Fibroblast of lung (primary cell): Measurements from ENCODE around the gene XK. TPM values are rescaled to one million over a fixed set of nuclear protein-coding genes. Genes with fewer than 3 reads are reported as not detected.

ENCODE experiments used
- DNase-seq, 2 donors: peaks; one replicate each; pipeline versions ENCODE4 v3.0.0 to v3.0.0-alpha.2; 2010; ENCODE audit warnings: low read depth in 2 of 2
- H2AFZ ChIP-seq: 2 replicates; pipeline ENCODE4 v1.5.1; 2012; ENCODE audit warnings: low read length, control low read depth, inconsistent platforms
- H3K27ac ChIP-seq: 2 replicates; pipeline ENCODE4 v1.5.1; 2011; ENCODE audit warnings: low read length, control low read depth; ENCODE audit not compliant: insufficient read depth
- H3K27me3 ChIP-seq: 2 replicates; pipeline ENCODE4 v1.5.1; 2011; ENCODE audit warnings: mild to moderate bottlenecking, low read length; ENCODE audit not compliant: control insufficient read depth, insufficient read depth
- H3K36me3 ChIP-seq: 2 replicates; pipeline ENCODE4 v1.5.1; 2011; ENCODE audit warnings: low read length; ENCODE audit not compliant: control insufficient read depth, insufficient read depth
- H3K4me1 ChIP-seq: 2 replicates; pipeline ENCODE4 v1.5.1; 2011; ENCODE audit warnings: low read length; ENCODE audit not compliant: control insufficient read depth, insufficient read depth; ENCODE audit errors: extremely low read depth
- H3K4me2 ChIP-seq: 2 replicates; pipeline ENCODE4 v1.5.1; 2011; ENCODE audit warnings: low read length, control low read depth; ENCODE audit not compliant: insufficient read depth; ENCODE audit errors: extremely low read depth
- H3K4me3 ChIP-seq, 4 experiments: fragments of 200-600 bp in 1 of 4; sonication (generic) in 1 of 4; replicated peaks in 1 of 4; 2 replicates each; pipeline ENCODE4 v1.5.1; 2011 to 2016; ENCODE audit warnings: low read length in 4 of 4, low read depth in 3 of 4, mild to moderate bottlenecking in 3 of 4, control low read depth in 2 of 4, inconsistent platforms in 1 of 4, mixed read lengths in 1 of 4; ENCODE audit not compliant: insufficient read depth in 1 of 4; ENCODE audit errors: control extremely low read depth in 1 of 4
- H3K79me2 ChIP-seq: 2 replicates; pipeline ENCODE4 v1.5.1; 2012; ENCODE audit warnings: mild to moderate bottlenecking, low read length, inconsistent platforms; ENCODE audit not compliant: control insufficient read depth, insufficient read depth
- H3K9ac ChIP-seq: 2 replicates; pipeline ENCODE4 v1.5.1; 2011; ENCODE audit warnings: mild to moderate bottlenecking, low read length, control low read depth; ENCODE audit not compliant: insufficient read depth
- H3K9me3 ChIP-seq: 2 replicates; pipeline ENCODE4 v1.5.1; 2012; ENCODE audit warnings: low read depth, low read length; ENCODE audit not compliant: control insufficient read depth, insufficient read depth
- H4K20me1 ChIP-seq: 2 replicates; pipeline ENCODE4 v1.5.1; 2011; ENCODE audit warnings: low read length; ENCODE audit not compliant: control insufficient read depth, insufficient read depth; ENCODE audit errors: extremely low read depth
- EZH2 ChIP-seq: IDR thresholded peaks from 2 replicates; pipeline ENCODE4 v1.5.1; 2012; ENCODE audit warnings: low read length, control low read depth, mild to moderate bottlenecking; ENCODE audit errors: missing control alignments
- polyA plus RNA-seq, 2 donors: library from polyadenylated mRNA; depleted of rRNA in 1 of 2; stranded (reverse) in 1 of 2; unstranded in 1 of 2; fragments of >200 nt; gene quantifications; 2 replicates each; pipeline ENCODE4 v1.2.1, GENCODE V29; 2011 to 2012; ENCODE audit warnings: missing spikeins in 1 of 2
- total RNA-seq: library from RNA; depleted of rRNA; stranded (reverse); fragments of >200 nt; gene quantifications from 2 replicates; pipeline ENCODE4 v1.2.1, GENCODE V29; 2014
- TF ChIP-seq, protein P1 (sequence below), 2 donors: IDR thresholded peaks in 1 of 2; conservative IDR thresholded peaks in 1 of 2; 1 replicate in 1 of 2; 2 replicates in 1 of 2; pipeline ENCODE4 v1.5.1; 2011 to 2012; ENCODE audit warnings: low read length in 2 of 2, control low read depth in 1 of 2, inconsistent platforms in 1 of 2, low read depth in 1 of 2, mild to moderate bottlenecking in 1 of 2

The XK gene
- total and polyA plus RNA-seq, 2 donors (not counting 1 experiment from before 2014, with no cell fraction given): 0.03 to 0.17 TPM

GRCh38 chrX:37658343-37659030, 27.1 kb upstream of the XK start:
- no peak overlapping the region for H3K4me2 ChIP-seq
- H3K27me3 ChIP-seq: no peaks in the 10 kb centered on the region
- no peak for TF ChIP-seq EZH2
- TF ChIP-seq, protein P1, sequence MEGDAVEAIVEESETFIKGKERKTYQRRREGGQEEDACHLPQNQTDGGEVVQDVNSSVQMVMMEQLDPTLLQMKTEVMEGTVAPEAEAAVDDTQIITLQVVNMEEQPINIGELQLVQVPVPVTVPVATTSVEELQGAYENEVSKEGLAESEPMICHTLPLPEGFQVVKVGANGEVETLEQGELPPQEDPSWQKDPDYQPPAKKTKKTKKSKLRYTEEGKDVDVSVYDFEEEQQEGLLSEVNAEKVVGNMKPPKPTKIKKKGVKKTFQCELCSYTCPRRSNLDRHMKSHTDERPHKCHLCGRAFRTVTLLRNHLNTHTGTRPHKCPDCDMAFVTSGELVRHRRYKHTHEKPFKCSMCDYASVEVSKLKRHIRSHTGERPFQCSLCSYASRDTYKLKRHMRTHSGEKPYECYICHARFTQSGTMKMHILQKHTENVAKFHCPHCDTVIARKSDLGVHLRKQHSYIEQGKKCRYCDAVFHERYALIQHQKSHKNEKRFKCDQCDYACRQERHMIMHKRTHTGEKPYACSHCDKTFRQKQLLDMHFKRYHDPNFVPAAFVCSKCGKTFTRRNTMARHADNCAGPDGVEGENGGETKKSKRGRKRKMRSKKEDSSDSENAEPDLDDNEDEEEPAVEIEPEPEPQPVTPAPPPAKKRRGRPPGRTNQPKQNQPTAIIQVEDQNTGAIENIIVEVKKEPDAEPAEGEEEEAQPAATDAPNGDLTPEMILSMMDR (conservative IDR thresholded peaks at IDR 0.05 in 1 of 2, IDR thresholded peaks at IDR 0.05 in 1 of 2; ENCODE audit: low read depth in 1 of 2, low read length in 2 of 2): no peak
- no peaks in the 10 kb centered on the region for H3K4me1 ChIP-seq
- H4K20me1 ChIP-seq: no peaks in the 10 kb centered on the region
- no peak overlapping the region for H3K27ac ChIP-seq
- DNase-seq: no peak
- no peaks in the 10 kb centered on the region for H3K79me2 ChIP-seq
- no peak overlapping the region for H3K9ac ChIP-seq
- no peak overlapping the region for H3K4me3 ChIP-seq
- H3K36me3 ChIP-seq: no peaks in the 10 kb centered on the region
- H3K9me3 ChIP-seq: no peaks in the 10 kb centered on the region
- H2AFZ ChIP-seq: no peak overlapping the region

- H3K79me2 ChIP-seq: no peaks in the 10 kb centered on the region
- no peak overlapping the region for H3K27ac ChIP-seq
- no peaks in the 10 kb centered on the region for H3K27me3 ChIP-seq
- no peak for TF ChIP-seq EZH2
- TF ChIP-seq, protein P1 (conservative IDR thresholded peaks at IDR 0.05 in 1 of 2, IDR thresholded peaks at IDR 0.05 in 1 of 2; ENCODE audit: low read depth in 1 of 2, low read length in 2 of 2): no peak
- no peaks in the 10 kb centered on the region for H3K4me1 ChIP-seq
- H3K4me3 ChIP-seq: no peak overlapping the region
- no peaks in the 10 kb centered on the region for H3K9me3 ChIP-seq
- H2AFZ ChIP-seq: no peak overlapping the region
- H3K4me2 ChIP-seq: no peak overlapping the region
- DNase-seq: no peak
- H3K36me3 ChIP-seq: no peaks in the 10 kb centered on the region
- H3K9ac ChIP-seq: no peak overlapping the region
- H4K20me1 ChIP-seq: no peaks in the 10 kb centered on the region
Measured at GRCh38 chrX:37659047-37659446, 26.5 kb upstream of the XK start.

DNA sequence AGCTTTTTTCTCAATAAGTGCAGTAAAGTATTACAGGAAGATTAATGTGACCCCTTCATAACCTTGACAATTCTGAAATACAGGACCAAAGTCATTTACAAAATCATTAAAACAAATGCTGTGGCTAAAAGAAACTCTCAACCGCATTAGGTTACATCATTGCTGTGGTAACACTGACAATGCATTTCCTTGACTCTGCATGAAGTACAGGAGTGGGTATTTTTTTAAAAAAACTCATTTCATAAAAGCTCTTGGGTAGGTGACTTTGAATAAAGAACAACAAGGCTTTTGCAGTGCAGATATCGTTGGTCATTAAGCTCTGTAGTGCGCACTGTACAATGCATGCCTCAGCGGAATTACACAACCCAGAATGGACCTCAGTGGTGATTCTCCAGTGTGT, 23.4 kb upstream of the XK start:
- Histone ChIP-seq H2AFZ (no peak overlapping the region), H3K4me2 (no peak overlapping the region), H3K27ac (no peak overlapping the region), H3K4me3 (no peak overlapping the region), H4K20me1 (no peaks in the 10 kb centered on the region), H3K79me2 (no peaks in the 10 kb centered on the region), H3K9ac (no peak overlapping the region), H3K27me3 (no peaks in the 10 kb centered on the region), H3K36me3 (no peaks in the 10 kb centered on the region), H3K4me1 (no peaks in the 10 kb centered on the region), H3K9me3 (no peaks in the 10 kb centered on the region)
- DNase-seq: peak in 1 of 2 donors; percentile 30
- no peak for TF ChIP-seq EZH2
- TF ChIP-seq, protein P1 (conservative IDR thresholded peaks at IDR 0.05 in 1 of 2, IDR thresholded peaks at IDR 0.05 in 1 of 2; ENCODE audit: low read depth in 1 of 2, low read length in 2 of 2): no peak
